ENCODE results near the gene IL22RA1.

DNA sequence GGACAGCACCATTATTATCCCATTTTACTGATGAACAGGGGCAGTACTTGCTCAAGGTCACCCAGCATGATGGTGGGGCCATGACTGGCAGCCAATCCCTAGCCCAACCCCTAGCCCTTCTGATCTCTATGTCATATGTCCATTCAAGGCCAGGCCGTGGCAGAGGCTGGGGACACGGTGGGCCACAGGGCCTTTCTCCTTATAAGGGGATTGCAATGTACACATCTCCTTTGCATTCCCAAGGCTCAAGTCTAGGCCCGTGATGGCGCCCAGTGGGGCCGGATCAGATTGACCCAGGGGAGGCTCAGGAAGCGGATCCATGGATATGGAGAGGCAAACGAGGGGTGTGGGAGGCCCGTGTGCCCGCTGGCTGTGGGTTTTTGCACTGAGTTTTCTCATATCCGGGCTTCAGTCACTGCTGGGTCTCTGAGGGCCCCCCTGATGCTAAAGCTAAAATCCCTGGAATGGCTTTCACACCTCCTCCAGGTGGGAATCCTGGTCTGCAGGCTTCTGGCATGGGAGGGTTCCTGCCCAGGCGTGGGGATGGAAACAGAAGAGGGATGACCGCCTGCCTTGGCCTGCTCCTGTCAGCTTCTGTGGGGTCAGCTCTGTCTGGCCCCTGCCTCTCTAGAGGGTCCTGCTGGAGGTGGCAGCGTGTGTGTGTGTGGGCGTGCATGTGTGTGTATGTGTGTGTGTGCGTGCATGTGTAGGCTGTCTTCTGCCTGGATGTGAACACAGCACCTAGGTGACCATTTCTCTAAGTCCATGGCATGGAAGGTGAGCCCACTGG, 33.1 kb downstream of the IL22RA1 start:
- TF ChIP-seq CTCF (conservative IDR thresholded peaks at IDR 0.05; ENCODE audit: low read length): no peak
- TF ChIP-seq EZH2phosphoT487 (IDR thresholded peaks at IDR 0.05; ENCODE audit: borderline replicate concordance): no peak

All from Loucy (cell line).